GM12878 (cell line): ENCODE measurements around the gene EYA2. TPM values are rescaled to one million over a fixed set of nuclear protein-coding genes. Genes with fewer than 3 reads are reported as not detected.

ENCODE experiments used
- ATAC-seq: fragments of 200-7000 bp; cut with Tn5 transposase; 3 replicates; pipeline ENCODE4 v1.9.1; 2020; ENCODE audit warnings: mild to moderate bottlenecking, moderate library complexity
- BruUV-seq: library from RNA; stranded (reverse); fragments of 400-500 nt; replicated peaks from 2 replicates; lab custom pipeline; 2021; lab: Mats Ljungman, UMichigan
- CTCF ChIA-PET: fragments of 300-600 bp; sonication (Branson Sonifier 250); formaldehyde crosslinking; extraction: SDS; loops from one replicate; lab custom pipeline; 2021; ENCODE audit warnings: inconsistent platforms; lab: Yijun Ruan, JAX
- POLR2A ChIA-PET: fragments of 350-600 bp; formaldehyde crosslinking; extraction: SDS; loops from one replicate; lab custom pipeline; 2021; ENCODE audit warnings: inconsistent platforms; lab: Charles Lee
- RAD21 ChIA-PET: fragments of 300-600 bp; sonication (Branson Sonifier 250); formaldehyde crosslinking; loops from one replicate; lab custom pipeline; 2023; ENCODE audit warnings: antibody characterized with exemption; ENCODE audit not compliant: unreplicated experiment; lab: Charles Lee
- SMC1A ChIA-PET: fragments of 300-600 bp; sonication (Branson Sonifier 250); formaldehyde crosslinking; loops from one replicate; lab custom pipeline; 2023; ENCODE audit not compliant: unreplicated experiment, uncharacterized antibody; lab: Charles Lee
- DNase-seq: peaks from one replicate; pipeline ENCODE4 v3.0.0-alpha.2; 2011; ENCODE audit warnings: low read depth, low spot score
- FAIRE-seq: peaks from 3 replicates; lab custom pipeline; 2011; peaks lifted over from hg19 to GRCh38; lab: Jason Lieb, UNC
- H2AFZ ChIP-seq: 2 replicates; pipeline ENCODE4 v1.6.0; 2011; ENCODE audit warnings: low read depth, low read length, control low read depth; ENCODE audit not compliant: control insufficient read depth
- H3K27ac ChIP-seq: 2 replicates; pipeline ENCODE4 v1.5.1; 2011; ENCODE audit warnings: control low read depth; ENCODE audit not compliant: control insufficient read depth, insufficient read depth
- H3K27me3 ChIP-seq, 2 experiments: replicated peaks in 1 of 2; 2 replicates each; pipeline versions ENCODE4 v1.6.0 to v1.6.1; 2011; ENCODE audit warnings: low read length in 1 of 2; ENCODE audit not compliant: control insufficient read depth in 2 of 2, insufficient read depth in 2 of 2
- H3K36me3 ChIP-seq, 2 experiments: 2 replicates each; pipeline ENCODE4 v1.5.1; 2011; ENCODE audit warnings: low read length in 1 of 2; ENCODE audit not compliant: control insufficient read depth in 2 of 2, insufficient read depth in 2 of 2
- H3K4me1 ChIP-seq: 2 replicates; pipeline ENCODE4 v1.6.1; 2011; ENCODE audit warnings: mild to moderate bottlenecking, low read length, moderate library complexity, mixed read lengths; ENCODE audit not compliant: control insufficient read depth, insufficient read depth
- H3K4me2 ChIP-seq: 2 replicates; pipeline ENCODE4 v1.6.0; 2011; ENCODE audit warnings: control low read depth; ENCODE audit not compliant: control insufficient read depth, insufficient read depth
- H3K4me3 ChIP-seq: fragments of 200-600 bp; sonication (generic); 2 replicates; pipeline ENCODE4 v1.5.1; 2016
- H3K79me2 ChIP-seq: 2 replicates; pipeline ENCODE4 v1.6.0; 2011; ENCODE audit warnings: low read length; ENCODE audit not compliant: control insufficient read depth, insufficient read depth
- H3K9ac ChIP-seq: 2 replicates; pipeline ENCODE4 v1.8.0; 2011; ENCODE audit warnings: low read length, control low read depth, mixed read lengths; ENCODE audit not compliant: control insufficient read depth, insufficient read depth
- H3K9me3 ChIP-seq: replicated peaks from 3 replicates; pipeline ENCODE4 v1.5.1; 2011; ENCODE audit warnings: mild to moderate bottlenecking, low read length; ENCODE audit not compliant: control insufficient read depth, insufficient read depth
- H4K20me1 ChIP-seq: 2 replicates; pipeline ENCODE4 v1.6.0; 2011; ENCODE audit not compliant: control insufficient read depth, insufficient read depth
- BMI1 ChIP-seq: fragments of 450-650 bp; IDR thresholded peaks from 2 replicates; pipeline ENCODE4 v1.6.1; 2016; ENCODE audit warnings: mild to moderate bottlenecking, moderate library complexity, borderline replicate concordance
- CHD1 ChIP-seq: IDR thresholded peaks from 2 replicates; pipeline ENCODE4 v1.6.1; 2012; ENCODE audit warnings: low read depth, low read length, improper control_type of control experiment
- KAT2A ChIP-seq: conservative IDR thresholded peaks from 2 replicates; pipeline ENCODE4 v1.6.1; 2011; ENCODE audit warnings: low read depth, low read length; ENCODE audit not compliant: control insufficient read depth
- POLR2A ChIP-seq: IDR thresholded peaks from 2 replicates; pipeline ENCODE4 v1.6.1; 2011; ENCODE audit warnings: low read depth, mild to moderate bottlenecking, low read length
- SKIL ChIP-seq: fragments of 450-650 bp; IDR thresholded peaks from 2 replicates; pipeline ENCODE4 v1.6.1; 2017; ENCODE audit warnings: mild to moderate bottlenecking, low read depth, inconsistent platforms; ENCODE audit not compliant: poor library complexity, severe bottlenecking
- TBL1XR1 ChIP-seq: IDR thresholded peaks from 2 replicates; pipeline ENCODE4 v1.6.1; 2012; ENCODE audit warnings: low read depth, low read length, improper control_type of control experiment
- WGBS: methylation state at CpG from one replicate; pipeline ENCODE4 v1.1.6; 2016; ENCODE audit warnings: low lambda C conversion rate; ENCODE audit not compliant: insufficient replicate concordance, insufficient coverage; ENCODE audit errors: missing lambda C conversion rate; 5-methylcytosine and 5-hydroxymethylcytosine counted together
- in situ Hi-C: fragments of 300-500 bp; cut with MboI; formaldehyde crosslinking; loops from 9 replicates; pipeline ENCODE4 v1.14.3; 2018; ENCODE audit warnings: mixed read lengths
- intact Hi-C: fragments of 100-400 bp; cut with micrococcal nuclease; formaldehyde crosslinking; loops from one replicate; pipeline ENCODE4 v1.14.2; 2022; ENCODE audit not compliant: unreplicated experiment
- polyA plus RNA-seq, 11 experiments: library from polyadenylated mRNA; depleted of rRNA in 4 of 11; unstranded in 6 of 11; stranded (reverse) in 5 of 11; fragments of >200 nt; fragmentation: Nextera tagmentation in 4 of 11; fragmentation: Illumina TruSeq in 1 of 11; extraction: Ambion mirVana in 4 of 11; extraction: Trizol in 1 of 11; gene quantifications; 1 replicate in 1 of 11; 2 replicates in 10 of 11; pipeline versions ENCODE4 v1.2.1 to v1.2.3, GENCODE V29; 2011 to 2016; ENCODE audit warnings: inconsistent platforms in 2 of 11, missing spikeins in 2 of 11, low read depth in 1 of 11
- total RNA-seq, 4 experiments: library from RNA; depleted of rRNA in 3 of 4; stranded (reverse); fragments of >200 nt in 3 of 4; fragmentation: Illumina TruSeq in 1 of 4; extraction: Trizol in 1 of 4; gene quantifications; 2 replicates each; pipeline versions ENCODE4 v1.2.1 to v1.2.3, GENCODE V29; 2013 to 2021

Gene EYA2
- total and polyA plus RNA-seq, 10 of the 15 experiments (the other 5 are each of a cell fraction or from before 2014, with no cell fraction given), result 0.20 TPM; not detected in 9

- TF ChIP-seq KAT2A, result no peak
- no peak for TF ChIP-seq TBL1XR1
- TF ChIP-seq BMI1, result no peak
Measured at GRCh38 chr20:47223896-47224295, 329.3 kb downstream of the EYA2 start (continued).

- Histone ChIP-seq H3K4me2 (no peak overlapping the region), H3K27ac (no peak overlapping the region), H3K79me2 (no peaks in the 10 kb centered on the region), H3K9me3 (no peaks in the 10 kb centered on the region), H3K4me3 (no peak overlapping the region), H3K36me3 (peaks cover 29 to 46% of the 10 kb centered on the region in 2 experiments), H4K20me1 (no peaks in the 10 kb centered on the region), H3K4me1 (no peaks in the 10 kb centered on the region; the same call in 1 of the 2 replicates), H3K9ac (no peak overlapping the region), H2AFZ (no peak overlapping the region), H3K27me3 (no peaks in the 10 kb centered on the region)
- no TSS peak for BruUV-seq
- no peak for TF ChIP-seq CHD1
- 0 out of 2 replicates have a peak, but pooled peaks have one; percentile 43 for TF ChIP-seq POLR2A
- no peak for TF ChIP-seq SKIL
- in situ Hi-C loops, result no loop called here
- intact Hi-C loops, result no loop called here
- ChIA-PET RAD21 (interaction anchor here (0.9 to 1.3 kb wide), 2 partner anchors 158 to 160 kb away, joined by 3 read pairs; no protein-coding TSS in a partner anchor), POLR2A (interaction anchor here (0.6 kb wide), 1 partner anchor 30 kb away, joined by 3 read pairs; no protein-coding TSS in a partner anchor), CTCF (interaction anchor here (1.3 to 3.8 kb wide), 2 partner anchors 17 to 159 kb away, joined by 3 to 38 read pairs; no protein-coding TSS in a partner anchor), SMC1A (no interaction called here)
- ATAC-seq (no peak), FAIRE-seq (no peak), DNase-seq (no peak)
- whole genome bisulfite sequencing, result 97% methylated on average over 11 of the region's 11 CpGs
Measured at GRCh38 chr20:47224300-47224791, 329.7 kb downstream of the EYA2 start.
